GM12878 (cell line): ENCODE results near the gene ZDHHC7. TPM values are rescaled to one million over a fixed set of nuclear protein-coding genes. Genes with fewer than 3 reads are reported as not detected.

Experiments used
- ATAC-seq: fragments of 200-7000 bp; cut with Tn5 transposase; 3 replicates; pipeline ENCODE4 v1.9.1; 2020; ENCODE audit warnings: mild to moderate bottlenecking, moderate library complexity
- BruUV-seq: library from RNA; stranded (reverse); fragments of 400-500 nt; replicated peaks from 2 replicates; lab custom pipeline; 2021; lab: Mats Ljungman, UMichigan
- CTCF ChIA-PET: fragments of 300-600 bp; sonication (Branson Sonifier 250); formaldehyde crosslinking; extraction: SDS; loops from one replicate; lab custom pipeline; 2021; ENCODE audit warnings: inconsistent platforms; lab: Yijun Ruan, JAX
- POLR2A ChIA-PET: fragments of 350-600 bp; formaldehyde crosslinking; extraction: SDS; loops from one replicate; lab custom pipeline; 2021; ENCODE audit warnings: inconsistent platforms; lab: Charles Lee
- RAD21 ChIA-PET: fragments of 300-600 bp; sonication (Branson Sonifier 250); formaldehyde crosslinking; loops from one replicate; lab custom pipeline; 2023; ENCODE audit warnings: antibody characterized with exemption; ENCODE audit not compliant: unreplicated experiment; lab: Charles Lee
- SMC1A ChIA-PET: fragments of 300-600 bp; sonication (Branson Sonifier 250); formaldehyde crosslinking; loops from one replicate; lab custom pipeline; 2023; ENCODE audit not compliant: unreplicated experiment, uncharacterized antibody; lab: Charles Lee
- DNase-seq: peaks from one replicate; pipeline ENCODE4 v3.0.0-alpha.2; 2011; ENCODE audit warnings: low read depth, low spot score
- FAIRE-seq: peaks from 3 replicates; lab custom pipeline; 2011; peaks lifted over from hg19 to GRCh38; lab: Jason Lieb, UNC
- H2AFZ ChIP-seq: 2 replicates; pipeline ENCODE4 v1.6.0; 2011; ENCODE audit warnings: low read depth, low read length, control low read depth; ENCODE audit not compliant: control insufficient read depth
- H3K27ac ChIP-seq: 2 replicates; pipeline ENCODE4 v1.5.1; 2011; ENCODE audit warnings: control low read depth; ENCODE audit not compliant: control insufficient read depth, insufficient read depth
- H3K27me3 ChIP-seq, 2 experiments: replicated peaks in 1 of 2; 2 replicates each; pipeline versions ENCODE4 v1.6.0 to v1.6.1; 2011; ENCODE audit warnings: low read length in 1 of 2; ENCODE audit not compliant: control insufficient read depth in 2 of 2, insufficient read depth in 2 of 2
- H3K36me3 ChIP-seq, 2 experiments: 2 replicates each; pipeline ENCODE4 v1.5.1; 2011; ENCODE audit warnings: low read length in 1 of 2; ENCODE audit not compliant: control insufficient read depth in 2 of 2, insufficient read depth in 2 of 2
- H3K4me1 ChIP-seq: 2 replicates; pipeline ENCODE4 v1.6.1; 2011; ENCODE audit warnings: mild to moderate bottlenecking, low read length, moderate library complexity, mixed read lengths; ENCODE audit not compliant: control insufficient read depth, insufficient read depth
- H3K4me2 ChIP-seq: 2 replicates; pipeline ENCODE4 v1.6.0; 2011; ENCODE audit warnings: control low read depth; ENCODE audit not compliant: control insufficient read depth, insufficient read depth
- H3K4me3 ChIP-seq: fragments of 200-600 bp; sonication (generic); 2 replicates; pipeline ENCODE4 v1.5.1; 2016
- H3K79me2 ChIP-seq: 2 replicates; pipeline ENCODE4 v1.6.0; 2011; ENCODE audit warnings: low read length; ENCODE audit not compliant: control insufficient read depth, insufficient read depth
- H3K9ac ChIP-seq: 2 replicates; pipeline ENCODE4 v1.8.0; 2011; ENCODE audit warnings: low read length, control low read depth, mixed read lengths; ENCODE audit not compliant: control insufficient read depth, insufficient read depth
- H3K9me3 ChIP-seq: replicated peaks from 3 replicates; pipeline ENCODE4 v1.5.1; 2011; ENCODE audit warnings: mild to moderate bottlenecking, low read length; ENCODE audit not compliant: control insufficient read depth, insufficient read depth
- H4K20me1 ChIP-seq: 2 replicates; pipeline ENCODE4 v1.6.0; 2011; ENCODE audit not compliant: control insufficient read depth, insufficient read depth
- BMI1 ChIP-seq: fragments of 450-650 bp; IDR thresholded peaks from 2 replicates; pipeline ENCODE4 v1.6.1; 2016; ENCODE audit warnings: mild to moderate bottlenecking, moderate library complexity, borderline replicate concordance
- ETV6 ChIP-seq, 2 experiments: fragments of 450-650 bp in 1 of 2; IDR thresholded peaks in 1 of 2; conservative IDR thresholded peaks in 1 of 2; 2 replicates each; pipeline ENCODE4 v1.6.1; 2014; ENCODE audit warnings: antibody characterized with exemption in 1 of 2, borderline replicate concordance in 1 of 2, low read depth in 1 of 2, mild to moderate bottlenecking in 1 of 2, moderate library complexity in 1 of 2
- EZH2 ChIP-seq: IDR thresholded peaks from 2 replicates; pipeline ENCODE4 v1.6.1; 2012; ENCODE audit warnings: low read depth, mild to moderate bottlenecking, control low read depth, inconsistent platforms, low read length, borderline replicate concordance; ENCODE audit not compliant: control insufficient read depth
- HDAC6 ChIP-seq: fragments of 200-600 bp; sonication (generic); IDR thresholded peaks from one replicate; pipeline ENCODE4 v1.8.0; 2017; ENCODE audit warnings: antibody characterized with exemption; ENCODE audit not compliant: unreplicated experiment
- IKZF2 ChIP-seq, 2 experiments: fragments of 450-650 bp; IDR thresholded peaks; 2 replicates each; pipeline ENCODE4 v1.6.1; 2017; ENCODE audit warnings: mild to moderate bottlenecking in 2 of 2, moderate library complexity in 2 of 2
- JUNB ChIP-seq: IDR thresholded peaks from 2 replicates; pipeline ENCODE4 v1.6.1; 2016; ENCODE audit warnings: antibody characterized with exemption, mild to moderate bottlenecking
- MEF2B ChIP-seq: fragments of 450-650 bp; IDR thresholded peaks from 2 replicates; pipeline ENCODE4 v1.6.1; 2018; ENCODE audit warnings: mild to moderate bottlenecking, moderate library complexity; ENCODE audit not compliant: partially characterized antibody, poor library complexity, severe bottlenecking
- MYB ChIP-seq: fragments of 150-350 bp; IDR thresholded peaks from 2 replicates; pipeline ENCODE4 v1.6.1; 2014; ENCODE audit warnings: mild to moderate bottlenecking, low read depth, low read length, borderline replicate concordance
- PKNOX1 ChIP-seq: fragments of 450-650 bp; IDR thresholded peaks from 2 replicates; pipeline ENCODE4 v1.6.1; 2016; ENCODE audit warnings: mild to moderate bottlenecking
- RB1 ChIP-seq: fragments of 450-650 bp; formaldehyde crosslinking; IDR thresholded peaks from 2 replicates; pipeline ENCODE4 v1.6.1; 2017; ENCODE audit warnings: mild to moderate bottlenecking, borderline replicate concordance
- RBBP5 ChIP-seq: fragments of 200-600 bp; sonication (generic); conservative IDR thresholded peaks from 2 replicates; pipeline ENCODE4 v1.6.1; 2016
- SIX5 ChIP-seq: IDR thresholded peaks from 2 replicates; pipeline ENCODE4 v1.6.1; 2011; ENCODE audit warnings: mild to moderate bottlenecking, low read depth, low read length, moderate library complexity; ENCODE audit not compliant: severe bottlenecking
- SRF ChIP-seq, 2 experiments: IDR thresholded peaks; 2 replicates each; pipeline ENCODE4 v1.6.1; 2011; ENCODE audit warnings: low read depth in 2 of 2, low read length in 2 of 2, mild to moderate bottlenecking in 1 of 2, moderate library complexity in 1 of 2
- ZSCAN29 ChIP-seq: fragments of 450-650 bp; IDR thresholded peaks from 2 replicates; pipeline ENCODE4 v1.6.1; 2017; ENCODE audit warnings: mild to moderate bottlenecking, moderate library complexity
- WGBS: methylation state at CpG from one replicate; pipeline ENCODE4 v1.1.6; 2016; ENCODE audit warnings: low lambda C conversion rate; ENCODE audit not compliant: insufficient replicate concordance, insufficient coverage; ENCODE audit errors: missing lambda C conversion rate; 5-methylcytosine and 5-hydroxymethylcytosine counted together
- in situ Hi-C: fragments of 300-500 bp; cut with MboI; formaldehyde crosslinking; loops from 9 replicates; pipeline ENCODE4 v1.14.3; 2018; ENCODE audit warnings: mixed read lengths
- intact Hi-C: fragments of 100-400 bp; cut with micrococcal nuclease; formaldehyde crosslinking; loops from one replicate; pipeline ENCODE4 v1.14.2; 2022; ENCODE audit not compliant: unreplicated experiment
- polyA plus RNA-seq, 11 experiments: library from polyadenylated mRNA; depleted of rRNA in 4 of 11; unstranded in 6 of 11; stranded (reverse) in 5 of 11; fragments of >200 nt; fragmentation: Nextera tagmentation in 4 of 11; fragmentation: Illumina TruSeq in 1 of 11; extraction: Ambion mirVana in 4 of 11; extraction: Trizol in 1 of 11; gene quantifications; 1 replicate in 1 of 11; 2 replicates in 10 of 11; pipeline versions ENCODE4 v1.2.1 to v1.2.3, GENCODE V29; 2011 to 2016; ENCODE audit warnings: inconsistent platforms in 2 of 11, missing spikeins in 2 of 11, low read depth in 1 of 11
- total RNA-seq, 4 experiments: library from RNA; depleted of rRNA in 3 of 4; stranded (reverse); fragments of >200 nt in 3 of 4; fragmentation: Illumina TruSeq in 1 of 4; extraction: Trizol in 1 of 4; gene quantifications; 2 replicates each; pipeline versions ENCODE4 v1.2.1 to v1.2.3, GENCODE V29; 2013 to 2021
- TF ChIP-seq, protein P1 (sequence below): fragments of 450-650 bp; IDR thresholded peaks from 2 replicates; pipeline ENCODE4 v1.6.1; 2014; ENCODE audit warnings: mild to moderate bottlenecking
- TF ChIP-seq, protein P2 (sequence below): IDR thresholded peaks from 2 replicates; pipeline ENCODE4 v1.6.1; 2012; ENCODE audit warnings: mild to moderate bottlenecking, low read depth, low read length
- TF ChIP-seq, protein P3 (sequence below): IDR thresholded peaks from 2 replicates; pipeline ENCODE4 v1.6.1; 2012; ENCODE audit warnings: low read length, inconsistent platforms

The ZDHHC7 gene
- total and polyA plus RNA-seq, 10 of the 15 experiments (the other 5 are each of a cell fraction or from before 2014, with no cell fraction given), result 0.87 to 26.0 (median 20.0) TPM

DNA sequence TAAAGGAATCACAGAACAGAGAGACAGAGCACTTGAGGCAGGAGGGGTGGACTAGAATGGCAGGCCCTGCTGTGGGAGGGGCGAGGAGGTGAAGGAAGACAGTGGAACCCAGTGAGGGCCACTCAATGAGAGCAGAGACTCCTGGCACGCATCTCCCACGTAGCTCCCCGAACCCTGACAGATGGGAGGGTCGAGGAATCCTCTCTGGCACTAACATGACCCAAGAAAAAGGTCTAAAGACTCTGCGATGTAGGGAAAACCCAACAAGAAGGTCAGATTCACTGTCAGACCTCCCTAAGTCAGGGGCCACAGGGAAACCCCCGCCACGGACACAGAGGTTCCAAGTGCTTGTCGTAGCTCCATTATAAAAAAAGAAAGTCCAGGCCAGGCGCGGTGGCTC lies 15.0 kb downstream of the ZDHHC7 start:
- no TSS peak for BruUV-seq
- CTCF ChIA-PET, result interaction anchor here (1.4 to 1.7 kb wide), 2 partner anchors 26 to 90 kb away, joined by 3 to 5 read pairs; no protein-coding TSS in a partner anchor
- FAIRE-seq (no peak), ATAC-seq (no peak)
- SMC1A ChIA-PET, result no interaction called here
- no peak overlapping the region for H3K4me3 ChIP-seq
- in situ Hi-C loops (no loop called here), intact Hi-C loops (no loop called here)
- 99% methylated on average over 11 of the region's 11 CpGs for WGBS
- H4K20me1 ChIP-seq, result no peaks in the 10 kb centered on the region
- H3K9me3 ChIP-seq, result no peaks in the 10 kb centered on the region
- H3K4me2 ChIP-seq, result no peak overlapping the region
- H3K9ac ChIP-seq, result no peak overlapping the region
- TF ChIP-seq RB1, result no peak
- TF ChIP-seq RBBP5, result no peak
- TF ChIP-seq ZSCAN29, result no peak
- TF ChIP-seq MEF2B, result no peak
- TF ChIP-seq SIX5, result no peak
- TF ChIP-seq SRF (IDR thresholded peaks at IDR 0.05; ENCODE audit: low read depth in 2 of 2, low read length in 2 of 2), result no peak
- TF ChIP-seq EZH2, result no peak
- TF ChIP-seq PKNOX1, result no peak
- no peak for TF ChIP-seq HDAC6
- TF ChIP-seq BMI1, result no peak
- TF ChIP-seq, protein P1, sequence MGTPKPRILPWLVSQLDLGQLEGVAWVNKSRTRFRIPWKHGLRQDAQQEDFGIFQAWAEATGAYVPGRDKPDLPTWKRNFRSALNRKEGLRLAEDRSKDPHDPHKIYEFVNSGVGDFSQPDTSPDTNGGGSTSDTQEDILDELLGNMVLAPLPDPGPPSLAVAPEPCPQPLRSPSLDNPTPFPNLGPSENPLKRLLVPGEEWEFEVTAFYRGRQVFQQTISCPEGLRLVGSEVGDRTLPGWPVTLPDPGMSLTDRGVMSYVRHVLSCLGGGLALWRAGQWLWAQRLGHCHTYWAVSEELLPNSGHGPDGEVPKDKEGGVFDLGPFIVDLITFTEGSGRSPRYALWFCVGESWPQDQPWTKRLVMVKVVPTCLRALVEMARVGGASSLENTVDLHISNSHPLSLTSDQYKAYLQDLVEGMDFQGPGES, result no peak
- no peak for TF ChIP-seq ETV6 (conservative IDR thresholded peaks at IDR 0.05 in 1 of 2, IDR thresholded peaks at IDR 0.05 in 1 of 2; ENCODE audit: borderline replicate concordance in 1 of 2, low read depth in 1 of 2)
- TF ChIP-seq, protein P2, sequence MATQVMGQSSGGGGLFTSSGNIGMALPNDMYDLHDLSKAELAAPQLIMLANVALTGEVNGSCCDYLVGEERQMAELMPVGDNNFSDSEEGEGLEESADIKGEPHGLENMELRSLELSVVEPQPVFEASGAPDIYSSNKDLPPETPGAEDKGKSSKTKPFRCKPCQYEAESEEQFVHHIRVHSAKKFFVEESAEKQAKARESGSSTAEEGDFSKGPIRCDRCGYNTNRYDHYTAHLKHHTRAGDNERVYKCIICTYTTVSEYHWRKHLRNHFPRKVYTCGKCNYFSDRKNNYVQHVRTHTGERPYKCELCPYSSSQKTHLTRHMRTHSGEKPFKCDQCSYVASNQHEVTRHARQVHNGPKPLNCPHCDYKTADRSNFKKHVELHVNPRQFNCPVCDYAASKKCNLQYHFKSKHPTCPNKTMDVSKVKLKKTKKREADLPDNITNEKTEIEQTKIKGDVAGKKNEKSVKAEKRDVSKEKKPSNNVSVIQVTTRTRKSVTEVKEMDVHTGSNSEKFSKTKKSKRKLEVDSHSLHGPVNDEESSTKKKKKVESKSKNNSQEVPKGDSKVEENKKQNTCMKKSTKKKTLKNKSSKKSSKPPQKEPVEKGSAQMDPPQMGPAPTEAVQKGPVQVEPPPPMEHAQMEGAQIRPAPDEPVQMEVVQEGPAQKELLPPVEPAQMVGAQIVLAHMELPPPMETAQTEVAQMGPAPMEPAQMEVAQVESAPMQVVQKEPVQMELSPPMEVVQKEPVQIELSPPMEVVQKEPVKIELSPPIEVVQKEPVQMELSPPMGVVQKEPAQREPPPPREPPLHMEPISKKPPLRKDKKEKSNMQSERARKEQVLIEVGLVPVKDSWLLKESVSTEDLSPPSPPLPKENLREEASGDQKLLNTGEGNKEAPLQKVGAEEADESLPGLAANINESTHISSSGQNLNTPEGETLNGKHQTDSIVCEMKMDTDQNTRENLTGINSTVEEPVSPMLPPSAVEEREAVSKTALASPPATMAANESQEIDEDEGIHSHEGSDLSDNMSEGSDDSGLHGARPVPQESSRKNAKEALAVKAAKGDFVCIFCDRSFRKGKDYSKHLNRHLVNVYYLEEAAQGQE, result no peak
- no peak for TF ChIP-seq JUNB
- TF ChIP-seq MYB, result no peak
- TF ChIP-seq, protein P3, sequence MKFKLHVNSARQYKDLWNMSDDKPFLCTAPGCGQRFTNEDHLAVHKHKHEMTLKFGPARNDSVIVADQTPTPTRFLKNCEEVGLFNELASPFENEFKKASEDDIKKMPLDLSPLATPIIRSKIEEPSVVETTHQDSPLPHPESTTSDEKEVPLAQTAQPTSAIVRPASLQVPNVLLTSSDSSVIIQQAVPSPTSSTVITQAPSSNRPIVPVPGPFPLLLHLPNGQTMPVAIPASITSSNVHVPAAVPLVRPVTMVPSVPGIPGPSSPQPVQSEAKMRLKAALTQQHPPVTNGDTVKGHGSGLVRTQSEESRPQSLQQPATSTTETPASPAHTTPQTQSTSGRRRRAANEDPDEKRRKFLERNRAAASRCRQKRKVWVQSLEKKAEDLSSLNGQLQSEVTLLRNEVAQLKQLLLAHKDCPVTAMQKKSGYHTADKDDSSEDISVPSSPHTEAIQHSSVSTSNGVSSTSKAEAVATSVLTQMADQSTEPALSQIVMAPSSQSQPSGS, result no peak
- no peak for TF ChIP-seq IKZF2 (IDR thresholded peaks at IDR 0.05)
- TF ChIP-seq, all 136 proteins: peak for 0
- RAD21 ChIA-PET, result no interaction called here
- Histone ChIP-seq H3K36me3 (peaks cover 6 to 11% of the 10 kb centered on the region in 2 experiments), H3K4me1 (no peaks in the 10 kb centered on the region), H3K79me2 (peaks cover 4% of the 10 kb centered on the region), H3K27ac (no peak overlapping the region), H3K27me3 (no peaks in the 10 kb centered on the region), H2AFZ (no peak overlapping the region)
- POLR2A ChIA-PET, result interaction anchor here (0.6 to 1.4 kb wide), 3 partner anchors 9 to 95 kb away, joined by 3 to 5 read pairs (median 4); no protein-coding TSS in a partner anchor
- DNase-seq, result no peak
